SK-N-SH (cell line): ENCODE data around the gene FAM124A. TPM values are rescaled to one million over a fixed set of nuclear protein-coding genes. Genes with fewer than 3 reads are reported as not detected.

Experiments used
- CTCF ChIA-PET: fragments of 300-600, 350-600 bp; formaldehyde crosslinking; extraction: SDS; loops from one replicate; lab custom pipeline; 2021; lab: Yijun Ruan, JAX
- POLR2A ChIA-PET: fragments of 350-600 bp; sonication (Branson Sonifier 250); formaldehyde crosslinking; extraction: SDS; loops from one replicate; lab custom pipeline; 2020; ENCODE audit warnings: antibody characterized with exemption, inconsistent platforms; lab: Yijun Ruan, JAX
- DNase-seq: peaks from one replicate; pipeline ENCODE4 v3.0.0; 2012
- H2AFZ ChIP-seq: fragments of 200-600 bp; sonication (generic); 2 replicates; pipeline ENCODE4 v1.8.1; 2016; ENCODE audit warnings: antibody characterized with exemption, mild to moderate bottlenecking, low read depth
- H3F3A ChIP-seq: fragments of 200-600 bp; sonication (generic); replicated peaks from 2 replicates; pipeline ENCODE3; 2016; ENCODE audit warnings: antibody characterized with exemption, mild to moderate bottlenecking; ENCODE audit not compliant: insufficient read depth
- H3K27ac ChIP-seq, 2 experiments: fragments of 200-500 bp in 1 of 2; fragments of 200-600 bp in 1 of 2; sonication (Bioruptor generic) in 1 of 2; sonication (generic), shearing (Covaris generic) in 1 of 2; 2 replicates each; pipeline versions ENCODE4 v1.5.1 to v1.6.1; 2014 to 2016; ENCODE audit warnings: low read depth in 2 of 2, inconsistent platforms in 1 of 2, low read length in 1 of 2, mild to moderate bottlenecking in 1 of 2, mixed read lengths in 1 of 2
- H3K27me3 ChIP-seq: fragments of 200-600 bp; sonication (generic), shearing (Covaris generic); 2 replicates; pipeline ENCODE4 v1.6.1; 2016; ENCODE audit warnings: mixed run types; ENCODE audit not compliant: insufficient read depth
- H3K36me3 ChIP-seq, 2 experiments: fragments of 200-500 bp in 1 of 2; fragments of 200-600 bp in 1 of 2; sonication (Bioruptor generic) in 1 of 2; sonication (generic) in 1 of 2; replicated peaks in 1 of 2; 2 replicates each; pipeline versions ENCODE3 to v1.5.1; 2014 to 2016; ENCODE audit warnings: low read length in 1 of 2, mild to moderate bottlenecking in 1 of 2; ENCODE audit not compliant: insufficient read depth in 2 of 2, control insufficient read depth in 1 of 2
- H3K4me1 ChIP-seq, 2 experiments: fragments of 200-500 bp in 1 of 2; fragments of 200-600 bp in 1 of 2; sonication (Bioruptor generic) in 1 of 2; sonication (generic), shearing (Covaris generic) in 1 of 2; 2 replicates each; pipeline versions ENCODE4 v1.5.1 to v1.6.1; 2014 to 2016; ENCODE audit warnings: low read depth in 1 of 2, low read length in 1 of 2, mixed run types in 1 of 2; ENCODE audit not compliant: insufficient read depth in 2 of 2, control insufficient read depth in 1 of 2
- H3K4me2 ChIP-seq: fragments of 200-600 bp; sonication (generic), shearing (Covaris generic); 2 replicates; pipeline ENCODE4 v1.6.1; 2017; ENCODE audit warnings: mixed run types
- H3K4me3 ChIP-seq, 2 experiments: fragments of 200-500 bp in 1 of 2; fragments of 200-600 bp in 1 of 2; sonication (Bioruptor generic) in 1 of 2; sonication (generic), shearing (Covaris generic) in 1 of 2; 2 replicates each; pipeline versions ENCODE4 v1.5.1 to v1.8.1; 2014 to 2016; ENCODE audit warnings: low read depth in 2 of 2, inconsistent platforms in 1 of 2, low read length in 1 of 2, mild to moderate bottlenecking in 1 of 2, mixed read lengths in 1 of 2, moderate library complexity in 1 of 2
- H3K79me2 ChIP-seq: fragments of 200-600 bp; sonication (generic); 2 replicates; pipeline ENCODE4 v1.8.1; 2017; ENCODE audit warnings: mild to moderate bottlenecking; ENCODE audit not compliant: insufficient read depth
- H3K9ac ChIP-seq: fragments of 200-600 bp; sonication (generic); 2 replicates; pipeline ENCODE4 v1.6.1; 2017; ENCODE audit warnings: mixed run types
- H3K9me2 ChIP-seq: fragments of 200-600 bp; sonication (generic); 2 replicates; pipeline ENCODE4 v1.6.1; 2017; ENCODE audit warnings: mixed run types
- H3K9me3 ChIP-seq: fragments of 200-600 bp; sonication (generic); 2 replicates; pipeline ENCODE4 v1.6.1; 2017; ENCODE audit warnings: mixed run types, mild to moderate bottlenecking, moderate library complexity
- H4K20me1 ChIP-seq: fragments of 200-600 bp; sonication (generic); 2 replicates; pipeline ENCODE4 v1.6.1; 2017; ENCODE audit warnings: mild to moderate bottlenecking, mixed run types; ENCODE audit not compliant: insufficient read depth
- FOSL2 ChIP-seq: IDR thresholded peaks from 2 replicates; pipeline ENCODE4 v1.4.0; 2012; ENCODE audit warnings: low read depth, mild to moderate bottlenecking, moderate library complexity, borderline replicate concordance
- FOXM1 ChIP-seq: IDR thresholded peaks from 2 replicates; pipeline ENCODE4 v1.4.0; 2012; ENCODE audit warnings: low read depth, mild to moderate bottlenecking
- GATA2 ChIP-seq: sonication (generic); formaldehyde crosslinking; IDR thresholded peaks from 2 replicates; pipeline ENCODE4 v1.5.0; 2020; ENCODE audit warnings: mild to moderate bottlenecking, missing genetic modification reagents
- JUND ChIP-seq: IDR thresholded peaks from 2 replicates; pipeline ENCODE4 v1.4.0; 2012
- MEF2A ChIP-seq: IDR thresholded peaks from 2 replicates; pipeline ENCODE4 v1.4.0; 2012; ENCODE audit warnings: low read depth, borderline replicate concordance
- RXRA ChIP-seq: IDR thresholded peaks from 2 replicates; pipeline ENCODE4 v1.4.0; 2012; ENCODE audit warnings: low read depth, mild to moderate bottlenecking, borderline replicate concordance
- WGBS: methylation state at CpG from one replicate; pipeline ENCODE4 v1.1.6; 2017; ENCODE audit warnings: low lambda C conversion rate; 5-methylcytosine and 5-hydroxymethylcytosine counted together
- polyA plus RNA-seq, 3 experiments: library from polyadenylated mRNA; depleted of rRNA; stranded (reverse); fragments of >200 nt; gene quantifications; 2 replicates each; pipeline ENCODE4 v1.2.3, GENCODE V29; 2012
- TF ChIP-seq, protein P1 (sequence below): IDR thresholded peaks from 2 replicates; pipeline ENCODE4; 2012
- TF ChIP-seq, protein P2 (sequence below): fragments of 150-350 bp; IDR thresholded peaks from 2 replicates; pipeline ENCODE4 v1.6.1; 2016; ENCODE audit warnings: mild to moderate bottlenecking, low read depth, low read length

The FAM124A gene
- polyA plus RNA-seq, 1 of the 3 experiments (the other 2 are of a cell fraction): 1.5 TPM

DNA sequence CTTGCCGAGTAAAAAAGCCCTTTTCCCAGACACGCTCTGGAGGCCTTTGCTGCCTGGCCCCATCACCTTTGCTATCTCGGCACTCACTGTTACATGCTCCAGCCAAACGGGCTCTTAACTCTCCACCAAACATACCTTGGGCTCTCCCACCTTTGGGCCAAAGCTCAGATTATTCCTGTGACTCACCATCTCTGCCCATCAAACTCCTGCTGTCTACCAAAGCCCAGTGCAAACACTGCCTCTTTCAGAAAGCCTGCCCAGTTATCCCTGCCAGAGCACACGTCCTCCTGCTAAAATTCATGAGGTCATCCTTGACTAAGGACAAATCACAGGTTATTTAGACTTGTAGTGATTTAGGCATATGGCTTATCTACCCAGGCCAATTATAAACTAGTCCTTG, 69.1 kb downstream of the FAM124A start:
- POLR2A ChIA-PET: no interaction called here

DNA sequence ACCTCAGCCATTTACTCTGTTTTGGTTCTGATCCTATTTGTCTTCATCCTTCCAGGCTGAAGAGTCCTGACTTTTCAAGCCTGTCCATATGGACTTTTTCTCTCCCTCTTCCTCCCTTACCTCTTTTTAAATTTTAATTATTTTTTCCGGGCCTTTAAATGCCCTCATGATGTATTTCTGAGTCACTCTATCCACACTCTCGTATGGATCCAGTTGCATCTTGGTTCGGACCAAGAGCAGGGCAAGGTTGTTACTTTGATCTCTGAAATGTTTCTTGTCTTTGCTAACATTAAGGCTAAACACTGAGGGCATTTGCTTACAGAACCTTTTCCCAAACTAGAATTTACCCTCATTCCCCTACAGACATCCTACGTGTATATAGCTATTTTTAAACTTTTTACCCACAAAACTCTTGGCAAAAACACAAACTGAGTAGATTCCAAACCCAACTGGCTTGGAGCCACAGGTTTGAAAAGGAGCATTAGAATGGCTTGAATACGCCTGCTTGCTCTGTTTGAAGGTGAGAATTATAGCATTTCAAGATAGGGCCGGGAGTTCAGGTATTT, 69.9 kb downstream of the FAM124A start:
- no peaks in the 10 kb centered on the region for H3K79me2 ChIP-seq
- ChIA-PET CTCF (interaction anchor here (1.1 to 9.2 kb wide), 4 partner anchors 46 to 166 kb away, joined by 3 to 257 read pairs (median 4); no protein-coding TSS in a partner anchor), POLR2A (no interaction called here)
- peak overlapping the region; percentile 29 for H3K4me2 ChIP-seq
- no peak overlapping the region for H3K9ac ChIP-seq
- H3K4me3 ChIP-seq: no peak overlapping the region
- DNase-seq: no peak
- TF ChIP-seq, protein P1, sequence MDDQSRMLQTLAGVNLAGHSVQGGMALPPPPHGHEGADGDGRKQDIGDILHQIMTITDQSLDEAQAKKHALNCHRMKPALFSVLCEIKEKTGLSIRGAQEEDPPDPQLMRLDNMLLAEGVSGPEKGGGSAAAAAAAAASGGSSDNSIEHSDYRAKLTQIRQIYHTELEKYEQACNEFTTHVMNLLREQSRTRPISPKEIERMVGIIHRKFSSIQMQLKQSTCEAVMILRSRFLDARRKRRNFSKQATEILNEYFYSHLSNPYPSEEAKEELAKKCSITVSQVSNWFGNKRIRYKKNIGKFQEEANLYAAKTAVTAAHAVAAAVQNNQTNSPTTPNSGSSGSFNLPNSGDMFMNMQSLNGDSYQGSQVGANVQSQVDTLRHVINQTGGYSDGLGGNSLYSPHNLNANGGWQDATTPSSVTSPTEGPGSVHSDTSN: no peak
- TF ChIP-seq FOXM1: no peak
- no peak for TF ChIP-seq GATA2
- no peak for TF ChIP-seq JUND
- TF ChIP-seq MEF2A: 0 out of 2 replicates have a peak, but pooled peaks have one; percentile 30
- TF ChIP-seq, protein P2, sequence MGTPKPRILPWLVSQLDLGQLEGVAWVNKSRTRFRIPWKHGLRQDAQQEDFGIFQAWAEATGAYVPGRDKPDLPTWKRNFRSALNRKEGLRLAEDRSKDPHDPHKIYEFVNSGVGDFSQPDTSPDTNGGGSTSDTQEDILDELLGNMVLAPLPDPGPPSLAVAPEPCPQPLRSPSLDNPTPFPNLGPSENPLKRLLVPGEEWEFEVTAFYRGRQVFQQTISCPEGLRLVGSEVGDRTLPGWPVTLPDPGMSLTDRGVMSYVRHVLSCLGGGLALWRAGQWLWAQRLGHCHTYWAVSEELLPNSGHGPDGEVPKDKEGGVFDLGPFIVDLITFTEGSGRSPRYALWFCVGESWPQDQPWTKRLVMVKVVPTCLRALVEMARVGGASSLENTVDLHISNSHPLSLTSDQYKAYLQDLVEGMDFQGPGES: no peak
- TF ChIP-seq, all 33 proteins: peak for 1
- Histone ChIP-seq H3K27me3 (no peaks in the 10 kb centered on the region), H3K36me3 (no peaks in the 10 kb centered on the region), H3F3A (peaks cover 3% of the 10 kb centered on the region), H3K27ac (peak overlapping the region in 1 of 2 experiments; percentile 41; a peak in 2 of 4 replicates), H3K4me1 (peaks cover 0 to 7% of the 10 kb centered on the region in 2 experiments; a peak in 2 of 4 replicates), H3K9me2 (no peaks in the 10 kb centered on the region), H4K20me1 (no peaks in the 10 kb centered on the region), H2AFZ (no peak overlapping the region), H3K9me3 (no peaks in the 10 kb centered on the region)
- 51% methylated on average over 6 of the region's 6 CpGs for WGBS

More for the DNA sequence above, 69.1 kb downstream of the FAM124A start:
- H2AFZ ChIP-seq: no peak overlapping the region
- peak overlapping the region; percentile 29; the same call in 1 of the 2 replicates for H3K4me2 ChIP-seq
- H3K27ac ChIP-seq: peak overlapping the region in 1 of 2 experiments; percentile 41; a peak in 1 of 4 replicates
- H3F3A ChIP-seq: peaks cover 3% of the 10 kb centered on the region
- H3K9me3 ChIP-seq: no peaks in the 10 kb centered on the region
- H4K20me1 ChIP-seq: no peaks in the 10 kb centered on the region
- 81% methylated on average over 5 of the region's 5 CpGs for WGBS
- H3K27me3 ChIP-seq: no peaks in the 10 kb centered on the region
- no peaks in the 10 kb centered on the region for H3K79me2 ChIP-seq
- no peak for DNase-seq
- CTCF ChIA-PET: interaction anchor here (0.6 to 9.2 kb wide), 4 partner anchors 45 to 166 kb away, joined by 3 to 257 read pairs (median 4); no protein-coding TSS in a partner anchor
- H3K4me3 ChIP-seq: no peak overlapping the region
- no peaks in the 10 kb centered on the region for H3K9me2 ChIP-seq
- peaks cover 0 to 7% of the 10 kb centered on the region in 2 experiments; a peak in 2 of 4 replicates for H3K4me1 ChIP-seq
- no peak for TF ChIP-seq RXRA
- 0 out of 2 replicates have a peak, but pooled peaks have one; percentile 7 for TF ChIP-seq FOSL2
- no peak overlapping the region for H3K9ac ChIP-seq
- H3K36me3 ChIP-seq: no peaks in the 10 kb centered on the region
